Progenitor cell of endocrine pancreas (in vitro differentiated cells): Measurements from ENCODE around the gene RAD51AP2. TPM values are rescaled to one million over a fixed set of nuclear protein-coding genes. Genes with fewer than 3 reads are reported as not detected.

Experiments used
- DNase-seq: peaks from one replicate; pipeline ENCODE4 v3.0.0; 2021; ENCODE audit warnings: low spot score; ENCODE audit not compliant: unreplicated experiment
- H3K27ac Mint-ChIP-seq: 2 replicates; pipeline ENCODE4 v1.8.0; 2021; ENCODE audit warnings: mild to moderate bottlenecking, moderate library complexity, mixed read lengths
- H3K27me3 Mint-ChIP-seq: 2 replicates; pipeline ENCODE4 v1.8.0; 2021; ENCODE audit warnings: mixed read lengths
- H3K36me3 Mint-ChIP-seq: 2 replicates; pipeline ENCODE4 v1.8.0; 2022; ENCODE audit warnings: mixed read lengths; ENCODE audit not compliant: insufficient read depth
- H3K4me1 Mint-ChIP-seq: 2 replicates; pipeline ENCODE4 v1.8.0; 2021; ENCODE audit warnings: low read depth, mixed read lengths
- H3K4me3 Mint-ChIP-seq: 2 replicates; pipeline ENCODE4 v1.8.0; 2021; ENCODE audit warnings: low read depth, mild to moderate bottlenecking, moderate library complexity, mixed read lengths
- H3K9me3 Mint-ChIP-seq: 2 replicates; pipeline ENCODE4 v1.8.0; 2021; ENCODE audit warnings: low read depth, mixed read lengths
- total RNA-seq: library from RNA; stranded (reverse); gene quantifications from 2 replicates; pipeline ENCODE4 v1.2.1, GENCODE V29; 2021
- TF ChIP-seq, protein P1 (sequence below): fragments of 200-600 bp; sonication (generic); IDR thresholded peaks from one replicate; pipeline ENCODE4 v1.5.0; 2021; ENCODE audit warnings: antibody characterized with exemption, mild to moderate bottlenecking; ENCODE audit not compliant: unreplicated experiment

The RAD51AP2 gene
- total RNA-seq, 1 donor from 2014 or later = 0.07 TPM

DNA sequence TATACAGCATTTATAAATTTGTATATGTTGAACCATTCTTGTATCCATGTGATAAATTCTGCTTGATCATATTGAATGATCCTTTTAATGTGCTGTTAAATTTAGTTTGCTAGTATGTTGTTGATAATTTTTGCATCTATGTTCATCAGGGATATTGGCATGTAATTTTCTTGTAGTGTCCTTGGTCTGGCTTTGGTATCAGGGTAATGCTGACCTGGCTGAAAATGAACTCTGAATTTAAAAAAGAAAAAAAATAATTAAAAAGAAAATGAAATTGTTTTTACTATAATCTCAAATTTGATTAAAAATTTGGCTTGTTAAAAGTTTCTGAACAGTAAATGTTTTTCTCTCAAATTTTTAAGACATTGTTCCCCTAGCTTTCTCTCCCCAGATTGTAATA, 46.3 kb downstream of the RAD51AP2 start:
- Mint-ChIP-seq H3K36me3 (peaks cover 5% of the 10 kb centered on the region), H3K27me3 (no peaks in the 10 kb centered on the region), H3K9me3 (peaks cover 30% of the 10 kb centered on the region), H3K4me1 (no peaks in the 10 kb centered on the region), H3K4me3 (no peak overlapping the region), H3K27ac (no peak overlapping the region)
- TF ChIP-seq, protein P1, sequence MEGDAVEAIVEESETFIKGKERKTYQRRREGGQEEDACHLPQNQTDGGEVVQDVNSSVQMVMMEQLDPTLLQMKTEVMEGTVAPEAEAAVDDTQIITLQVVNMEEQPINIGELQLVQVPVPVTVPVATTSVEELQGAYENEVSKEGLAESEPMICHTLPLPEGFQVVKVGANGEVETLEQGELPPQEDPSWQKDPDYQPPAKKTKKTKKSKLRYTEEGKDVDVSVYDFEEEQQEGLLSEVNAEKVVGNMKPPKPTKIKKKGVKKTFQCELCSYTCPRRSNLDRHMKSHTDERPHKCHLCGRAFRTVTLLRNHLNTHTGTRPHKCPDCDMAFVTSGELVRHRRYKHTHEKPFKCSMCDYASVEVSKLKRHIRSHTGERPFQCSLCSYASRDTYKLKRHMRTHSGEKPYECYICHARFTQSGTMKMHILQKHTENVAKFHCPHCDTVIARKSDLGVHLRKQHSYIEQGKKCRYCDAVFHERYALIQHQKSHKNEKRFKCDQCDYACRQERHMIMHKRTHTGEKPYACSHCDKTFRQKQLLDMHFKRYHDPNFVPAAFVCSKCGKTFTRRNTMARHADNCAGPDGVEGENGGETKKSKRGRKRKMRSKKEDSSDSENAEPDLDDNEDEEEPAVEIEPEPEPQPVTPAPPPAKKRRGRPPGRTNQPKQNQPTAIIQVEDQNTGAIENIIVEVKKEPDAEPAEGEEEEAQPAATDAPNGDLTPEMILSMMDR = no peak
- DNase-seq = no peak

DNA sequence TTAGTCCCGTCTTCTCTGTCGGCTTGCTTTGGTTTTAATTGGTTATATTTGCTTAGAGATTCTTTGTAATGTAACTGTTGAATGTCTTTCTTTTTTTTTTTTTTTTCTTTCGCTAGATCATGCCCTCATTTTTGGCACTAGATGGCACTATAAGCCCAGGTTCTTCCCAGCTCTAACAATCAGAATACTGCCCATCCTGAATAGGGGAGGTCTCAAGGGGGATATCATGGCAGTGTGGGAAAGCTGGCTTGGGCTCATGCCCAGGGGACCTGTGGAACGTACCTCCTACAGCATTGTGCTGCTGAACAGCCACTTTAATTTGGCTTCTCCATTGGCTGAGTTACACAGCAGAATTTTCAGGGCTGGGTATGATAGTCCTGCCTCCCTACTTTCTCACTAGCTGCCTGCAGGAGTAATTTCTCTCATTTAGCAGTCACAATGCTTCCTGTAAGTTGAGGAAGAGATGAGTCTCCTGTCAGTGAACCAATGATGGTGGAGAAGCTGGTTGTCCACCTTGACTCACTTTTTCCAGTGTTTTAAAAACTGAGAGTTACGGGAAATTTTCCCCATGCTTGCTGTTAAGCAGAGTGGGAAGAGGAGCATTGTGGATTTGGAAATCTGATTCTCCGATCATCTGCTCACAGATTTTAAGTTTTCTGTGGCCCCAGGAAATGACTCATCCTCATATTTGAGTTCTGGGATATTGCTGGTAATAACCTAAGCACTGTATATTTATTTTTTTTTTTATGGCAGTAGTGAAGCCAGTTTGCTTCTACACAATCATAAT, 47.2 kb downstream of the RAD51AP2 start:
- Mint-ChIP-seq H3K4me1 (no peaks in the 10 kb centered on the region), H3K9me3 (peaks cover 32% of the 10 kb centered on the region), H3K27ac (no peak overlapping the region), H3K4me3 (no peak overlapping the region), H3K36me3 (peaks cover 5% of the 10 kb centered on the region), H3K27me3 (no peaks in the 10 kb centered on the region)
- TF ChIP-seq, protein P1 = no peak
- no peak for DNase-seq

- Mint-ChIP-seq H3K4me3 (no peak overlapping the region), H3K27ac (no peak overlapping the region), H3K9me3 (peaks cover 10% of the 10 kb centered on the region), H3K27me3 (no peaks in the 10 kb centered on the region), H3K4me1 (no peaks in the 10 kb centered on the region), H3K36me3 (no peaks in the 10 kb centered on the region)
- TF ChIP-seq, protein P1 = no peak
- DNase-seq = no peak
These were observed 57.2 kb downstream of the RAD51AP2 start for GRCh38 chr2:17461087-17461475.

Other genes starting within 250 kb of the RAD51AP2 start
- 1.1 TPM in 2 replicates for gene VSNL1, start 22.3 kb upstream of the RAD51AP2 start, total RNA-seq
- gene SMC6, start 235.4 kb upstream of the RAD51AP2 start, total RNA-seq = 26.0 and 26.8 TPM in 2 replicates
- 21.7 and 22.6 TPM in 2 replicates for gene GEN1, start 235.7 kb upstream of the RAD51AP2 start, total RNA-seq